GM18502 (cell line): ENCODE data around the gene PDE9A.

Source experiments
- ATAC-seq: cut with Tn5 transposase; IDR thresholded peaks from one replicate; pipeline ENCODE4 v1.9.1; 2021; ENCODE audit warnings: mild to moderate bottlenecking; ENCODE audit not compliant: unreplicated experiment, poor library complexity

The PDE9A gene

GRCh38 chr21:42654913-42655795 lies 1.7 kb downstream of the PDE9A start:
- ATAC-seq: no peak

- ATAC-seq: no peak
These were observed 2.7 kb downstream of the PDE9A start for GRCh38 chr21:42655796-42656770.

GRCh38 chr21:42656872-42657271 lies 3.5 kb downstream of the PDE9A start:
- ATAC-seq: no peak

GRCh38 chr21:42657676-42658319 lies 4.4 kb downstream of the PDE9A start:
- ATAC-seq: no peak

GRCh38 chr21:42658320-42659105 lies 5.1 kb downstream of the PDE9A start:
- ATAC-seq: no peak

GRCh38 chr21:42659416-42660117 lies 6.1 kb downstream of the PDE9A start:
- ATAC-seq: no peak

GRCh38 chr21:42660118-42660470 lies 6.7 kb downstream of the PDE9A start:
- ATAC-seq: no peak

- no peak for ATAC-seq
These were observed 8.4 kb downstream of the PDE9A start for GRCh38 chr21:42661688-42662429.

- no peak for ATAC-seq
These were observed 9.2 kb downstream of the PDE9A start for GRCh38 chr21:42662430-42663199.

- ATAC-seq: no peak
These were observed 9.9 kb downstream of the PDE9A start for GRCh38 chr21:42663200-42663750.

GRCh38 chr21:42663860-42664535 lies 10.6 kb downstream of the PDE9A start:
- ATAC-seq: no peak

GRCh38 chr21:42664614-42665013 lies 11.2 kb downstream of the PDE9A start:
- no peak for ATAC-seq

- no peak for ATAC-seq
These were observed 11.6 kb downstream of the PDE9A start for GRCh38 chr21:42665026-42665425.

GRCh38 chr21:42665484-42665883 lies 12.1 kb downstream of the PDE9A start:
- no peak for ATAC-seq

- no peak for ATAC-seq
These were observed 12.8 kb downstream of the PDE9A start for GRCh38 chr21:42666023-42666747.

GRCh38 chr21:42666925-42667324 lies 13.5 kb downstream of the PDE9A start:
- ATAC-seq: no peak
